ENCODE data around the gene TMEM116. TPM values are rescaled to one million over a fixed set of nuclear protein-coding genes. Genes with fewer than 3 reads are reported as not detected.

Gene TMEM116
- total RNA-seq, 1 experiment from 2014 or later = 10.2 TPM

GRCh38 chr12:111881716-111882115 lies 131.2 kb downstream of the TMEM116 start:
- intact Hi-C loops (cut with micrococcal nuclease; ENCODE audit: unreplicated experiment) (no loop called here), in situ Hi-C loops (cut with HindIII; ENCODE audit: low pct_unique_long_range_greater_than_20kb, low sequenced_read_pairs) (no loop called here)
- Histone ChIP-seq H3K36me3 (ENCODE audit: control insufficient read depth, insufficient read depth, low read length) (peaks cover 18% of the 10 kb centered on the region), H3K4me3 (ENCODE audit: low read depth in 2 of 2, low read length in 2 of 2) (no peak overlapping the region), H3K4me1 (ENCODE audit: control insufficient read depth, insufficient read depth, low read length) (no peaks in the 10 kb centered on the region), H3K9me3 (ENCODE audit: control insufficient read depth, insufficient read depth, low read depth, low read length) (no peaks in the 10 kb centered on the region), H3K27ac (ENCODE audit: low read length) (no peak overlapping the region), H3K27me3 (ENCODE audit: control insufficient read depth, insufficient read depth, low read length) (no peaks in the 10 kb centered on the region)
- no peak for ATAC-seq
- ChIA-PET POLR2A (no interaction called here), CTCF (no interaction called here)
- TF ChIP-seq POLR2AphosphoS5 (IDR thresholded peaks at IDR 0.05; ENCODE audit: low read depth, low read length) = no peak
- no peak for TF ChIP-seq CTCF (IDR thresholded peaks at IDR 0.05)
- TF ChIP-seq TCF7L2 (IDR thresholded peaks at IDR 0.05; ENCODE audit: low read depth, low read length) = no peak
- no TSS peak for BruUV-seq (replicated peaks)
- no peak for DNase-seq (ENCODE audit: low read depth, low spot score)

Small RNAs within 50 kb of the gene (microRNA-seq; reads per million reads assigned to microRNA genes)
- gene MIR3657 (ENCODE audit: unreplicated experiment) = not detected

Other genes starting within 250 kb of the TMEM116 start
- 9.0 TPM for gene ALDH2, start 246.2 kb downstream of the TMEM116 start, total RNA-seq (2021; ENCODE audit: unreplicated experiment)
- 49.7 TPM for gene MAPKAPK5, start 170.9 kb downstream of the TMEM116 start, total RNA-seq (2021; ENCODE audit: unreplicated experiment)
- 69.7 TPM for gene ERP29, start 261 bp upstream of the TMEM116 start, total RNA-seq (2021; ENCODE audit: unreplicated experiment)
- gene NAA25, start 95.6 kb upstream of the TMEM116 start, total RNA-seq (2021; ENCODE audit: unreplicated experiment) = 32.2 TPM
- gene TRAFD1, start 112.4 kb upstream of the TMEM116 start, total RNA-seq (2021; ENCODE audit: unreplicated experiment) = 32.9 TPM